T follicular helper cell (primary cell): ENCODE measurements around the gene AFMID.
"Not testable (repeated sequence)": the region's sequence is repeated elsewhere in the genome, so short reads cannot be mapped to it uniquely, and the experiment has no call there.

Experiments used
- DNase-seq: peaks from one replicate; pipeline ENCODE4 v3.0.0-alpha.2; 2020; ENCODE audit warnings: low read depth

AFMID gene

DNA sequence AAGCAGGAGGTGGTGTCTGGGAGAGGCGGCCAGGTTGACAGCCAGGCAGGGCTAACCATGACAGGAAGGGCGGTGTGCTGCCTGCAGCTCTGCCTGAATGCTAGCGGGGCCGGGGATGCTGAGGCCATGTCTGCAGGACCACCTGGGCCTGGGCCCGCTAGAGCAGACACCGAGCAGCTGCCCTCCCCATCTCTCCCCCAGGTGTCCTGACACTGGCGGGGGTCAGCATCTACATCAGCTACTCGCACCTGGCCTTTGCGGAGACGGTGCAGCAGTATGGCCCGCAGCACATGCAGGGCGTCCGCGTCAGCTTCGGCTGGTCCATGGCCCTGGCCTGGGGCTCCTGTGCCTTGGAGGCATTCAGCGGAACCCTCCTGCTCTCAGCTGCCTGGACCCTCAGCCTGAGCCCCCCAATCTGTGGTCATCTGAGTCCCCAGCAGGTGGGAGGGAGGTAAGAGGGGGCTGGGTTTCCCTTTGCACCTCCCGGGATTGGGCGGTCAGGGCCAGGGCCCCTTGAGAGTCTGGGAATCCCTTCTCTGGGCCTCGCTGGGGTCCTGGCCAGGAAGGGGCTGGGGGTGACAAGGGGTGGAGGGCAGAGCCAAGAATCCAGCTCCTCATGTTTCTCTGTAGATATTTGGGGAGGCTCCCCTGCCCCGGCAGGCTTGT is 51.8 kb downstream of the AFMID start:
- DNase-seq: no peak

DNA sequence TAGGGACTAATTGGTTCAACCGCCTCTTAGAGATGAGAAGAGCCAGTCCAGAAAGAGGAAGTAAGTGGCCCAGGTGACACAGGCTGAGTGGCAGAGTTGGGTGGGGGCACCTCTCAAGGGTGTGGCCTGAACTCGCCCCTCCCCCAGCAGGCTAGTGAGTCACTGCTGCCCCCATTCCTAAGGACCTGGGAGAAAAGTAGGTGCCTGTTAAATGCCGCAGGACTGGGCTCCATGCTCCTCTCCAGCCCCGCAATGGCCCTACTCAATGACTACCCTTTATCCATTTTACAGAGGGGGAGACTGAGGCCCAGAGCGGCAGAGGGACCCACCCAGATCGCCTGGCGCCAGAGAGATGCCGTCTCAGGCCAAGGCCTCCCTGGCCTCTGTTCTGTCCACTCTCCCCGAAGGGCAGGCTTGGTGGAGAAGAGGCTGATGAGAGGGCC is 52.3 kb downstream of the AFMID start:
- no peak for DNase-seq

DNA sequence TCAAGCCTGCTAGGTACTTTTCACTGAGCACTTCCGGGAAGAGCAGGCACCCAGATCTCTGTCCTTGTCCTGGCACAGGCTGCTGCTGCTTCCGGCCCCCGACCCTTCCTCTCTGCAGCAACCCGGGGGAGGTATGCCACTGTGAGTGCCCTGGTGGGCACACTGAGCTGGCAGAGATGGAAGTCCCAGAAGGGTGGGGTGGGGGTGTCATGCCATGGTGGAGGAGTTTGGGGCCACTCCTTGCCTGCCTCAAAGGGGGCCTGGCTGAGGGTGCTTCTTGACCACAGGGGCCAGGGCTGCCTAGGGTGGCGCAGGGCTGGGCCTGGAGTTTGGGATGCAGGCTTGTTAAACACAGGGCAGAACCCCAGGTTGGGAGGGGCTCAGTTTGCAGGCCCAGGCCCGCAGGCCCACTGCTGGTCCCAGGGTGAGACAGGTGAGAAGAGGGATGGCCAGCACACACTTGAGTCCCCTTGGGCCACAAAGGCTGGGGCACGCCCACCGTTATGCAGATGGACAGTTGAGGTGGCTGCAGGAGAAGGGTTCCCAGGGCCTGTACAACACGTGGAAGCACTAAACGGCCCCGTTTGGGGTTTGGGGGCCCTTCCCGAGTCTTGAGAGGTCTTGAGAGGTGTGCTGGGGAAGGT is 53.0 kb downstream of the AFMID start:
- no peak for DNase-seq

DNA sequence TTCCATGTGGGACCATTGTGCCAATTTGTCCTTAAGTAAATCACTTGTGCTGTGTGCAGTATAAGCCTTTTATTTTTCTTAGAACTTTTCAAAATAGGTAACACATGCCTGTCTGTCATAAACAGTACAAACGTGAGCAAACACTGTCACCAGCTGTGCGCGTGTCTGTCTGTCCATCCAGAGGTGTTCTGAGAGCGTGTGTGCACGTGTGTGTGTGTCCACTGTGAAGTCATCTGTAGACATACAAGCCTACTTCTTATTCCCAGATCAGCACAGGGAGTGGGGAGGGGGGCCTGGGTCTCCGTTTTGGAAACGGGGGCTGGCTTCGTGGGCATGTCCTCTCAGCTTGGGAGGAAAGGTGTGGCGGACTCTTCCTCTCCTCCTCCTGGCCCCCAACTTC is 53.7 kb downstream of the AFMID start:
- DNase-seq: no peak

DNA sequence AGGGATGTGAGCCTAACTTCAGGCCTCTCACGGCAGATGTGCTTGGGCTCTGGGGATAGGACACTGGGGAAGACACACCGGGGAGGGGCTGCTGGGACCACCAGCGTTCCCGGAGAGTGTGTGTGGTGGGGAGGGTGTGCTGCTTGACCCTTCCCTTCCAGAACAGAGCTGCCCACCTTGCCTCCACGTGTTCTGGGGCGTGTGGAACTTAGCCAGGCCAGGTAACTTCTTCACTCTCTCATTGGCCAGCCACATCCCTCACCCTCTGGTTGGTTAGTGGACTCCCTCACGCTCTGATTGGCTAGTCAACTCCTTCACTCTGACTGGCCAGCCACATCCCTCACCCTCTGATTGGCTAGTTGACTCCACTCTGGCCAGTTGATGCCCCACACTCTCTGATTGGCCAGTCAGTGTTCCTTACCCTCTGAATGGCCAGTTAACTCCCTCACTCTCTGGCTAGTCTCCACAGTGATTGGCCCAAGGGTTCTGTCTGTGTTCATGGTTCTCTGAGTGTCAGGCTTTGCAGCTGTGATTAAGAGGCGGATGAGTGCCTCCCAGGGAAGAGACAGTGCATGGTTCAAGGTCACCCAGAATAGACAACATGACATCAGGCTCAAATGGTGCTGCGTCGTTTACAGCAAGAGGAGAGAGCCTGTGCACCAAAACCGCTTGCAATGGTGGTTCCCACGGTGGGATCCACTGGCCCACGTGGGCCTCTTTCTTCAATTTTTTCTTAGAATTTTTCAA is 54.3 kb downstream of the AFMID start:
- no peak for DNase-seq

DNA sequence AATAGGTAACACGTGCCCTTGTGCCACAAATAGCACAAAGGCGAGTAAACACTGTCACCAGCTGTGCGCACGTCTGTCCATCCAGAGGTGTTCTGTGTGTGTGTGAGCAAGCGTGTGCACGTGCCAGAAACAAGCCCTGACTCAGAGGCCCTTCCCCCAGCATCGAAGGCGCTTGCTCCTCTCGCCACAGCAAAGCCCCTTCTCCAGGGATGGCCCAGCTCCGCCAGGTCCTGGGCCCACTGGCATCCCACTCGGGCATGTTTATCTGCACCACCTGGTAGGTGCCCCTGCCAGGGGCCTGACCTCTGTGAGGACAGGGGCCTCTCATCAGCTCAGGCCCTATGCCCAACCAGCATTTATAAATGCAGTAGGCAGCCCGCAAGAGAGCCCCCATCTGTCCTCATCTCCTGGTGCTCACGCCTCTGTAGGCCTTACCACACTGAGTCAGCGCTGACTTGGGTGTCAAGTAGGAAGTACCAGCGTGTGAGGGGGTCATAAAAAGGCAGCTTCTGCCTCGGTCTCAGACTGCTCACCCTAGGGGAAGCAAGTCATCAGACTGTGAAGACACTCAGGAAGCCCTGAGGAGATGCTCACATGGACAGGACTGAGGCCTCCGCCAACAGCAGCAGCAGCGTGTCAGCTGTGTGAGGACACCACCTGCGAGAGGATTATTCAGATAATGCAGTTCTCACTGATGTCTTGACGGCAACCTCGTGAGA is 55.0 kb downstream of the AFMID start:
- no peak for DNase-seq

DNA sequence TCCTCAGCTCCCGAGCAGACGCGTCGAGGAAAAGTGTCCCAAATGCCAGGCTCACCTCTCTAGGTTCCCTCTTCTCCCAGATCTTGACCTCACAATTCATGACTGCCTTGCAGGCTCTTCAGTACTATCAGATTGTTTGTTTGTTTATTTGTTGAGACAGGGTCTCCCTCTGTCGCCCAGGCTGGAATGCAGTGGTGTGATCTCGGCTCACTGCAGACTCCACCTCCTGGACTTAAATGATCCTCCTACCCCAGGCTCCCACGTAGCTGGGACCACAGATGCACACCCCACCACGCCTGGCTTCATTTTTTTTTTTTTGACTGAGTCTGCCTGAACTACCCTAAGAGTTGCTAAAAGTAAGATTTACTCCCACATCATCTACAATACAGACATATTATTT is 60.1 kb downstream of the AFMID start:
- DNase-seq: no peak

DNA sequence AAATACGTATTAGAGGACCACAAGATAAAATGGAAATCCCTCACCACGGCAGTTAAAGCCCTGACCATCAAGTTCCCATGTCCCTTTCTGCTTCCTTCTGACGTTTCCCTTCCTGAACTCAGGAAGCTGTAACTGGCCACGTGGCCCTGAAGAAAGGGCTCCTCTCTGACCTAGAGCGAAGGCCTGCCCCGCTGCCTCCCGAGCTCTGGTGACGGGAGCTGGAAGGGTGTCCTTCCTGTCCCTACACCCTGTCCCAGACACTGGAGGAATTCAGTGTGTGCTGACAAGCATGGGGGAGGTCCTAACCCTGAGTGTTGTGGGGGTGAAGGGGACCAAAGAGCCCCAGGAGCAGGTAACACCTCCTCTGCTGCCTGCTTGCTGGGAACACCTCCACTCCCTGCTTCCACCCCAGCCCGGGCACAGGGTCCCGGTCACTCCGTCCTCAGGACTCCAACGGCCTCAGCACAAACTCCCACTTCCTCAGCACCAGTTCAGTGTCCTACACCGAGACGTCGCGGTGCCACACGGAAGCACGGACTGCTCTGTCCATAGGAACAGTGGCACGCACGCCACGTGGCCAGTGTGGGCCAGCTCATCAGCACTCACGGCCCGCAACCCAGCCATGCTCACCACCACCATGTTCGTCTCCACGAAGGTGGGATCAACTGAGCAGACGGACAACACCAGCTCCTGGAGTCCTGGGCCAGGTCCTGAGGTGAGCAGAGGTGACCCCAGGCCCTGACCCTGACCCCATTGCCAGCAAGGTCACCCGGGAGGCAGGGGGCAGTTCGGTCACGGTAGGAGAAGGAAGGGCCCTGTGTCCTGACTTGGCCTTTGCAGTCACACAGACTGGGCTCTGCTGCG is 61.1 kb downstream of the AFMID start:
- DNase-seq: no peak

DNA sequence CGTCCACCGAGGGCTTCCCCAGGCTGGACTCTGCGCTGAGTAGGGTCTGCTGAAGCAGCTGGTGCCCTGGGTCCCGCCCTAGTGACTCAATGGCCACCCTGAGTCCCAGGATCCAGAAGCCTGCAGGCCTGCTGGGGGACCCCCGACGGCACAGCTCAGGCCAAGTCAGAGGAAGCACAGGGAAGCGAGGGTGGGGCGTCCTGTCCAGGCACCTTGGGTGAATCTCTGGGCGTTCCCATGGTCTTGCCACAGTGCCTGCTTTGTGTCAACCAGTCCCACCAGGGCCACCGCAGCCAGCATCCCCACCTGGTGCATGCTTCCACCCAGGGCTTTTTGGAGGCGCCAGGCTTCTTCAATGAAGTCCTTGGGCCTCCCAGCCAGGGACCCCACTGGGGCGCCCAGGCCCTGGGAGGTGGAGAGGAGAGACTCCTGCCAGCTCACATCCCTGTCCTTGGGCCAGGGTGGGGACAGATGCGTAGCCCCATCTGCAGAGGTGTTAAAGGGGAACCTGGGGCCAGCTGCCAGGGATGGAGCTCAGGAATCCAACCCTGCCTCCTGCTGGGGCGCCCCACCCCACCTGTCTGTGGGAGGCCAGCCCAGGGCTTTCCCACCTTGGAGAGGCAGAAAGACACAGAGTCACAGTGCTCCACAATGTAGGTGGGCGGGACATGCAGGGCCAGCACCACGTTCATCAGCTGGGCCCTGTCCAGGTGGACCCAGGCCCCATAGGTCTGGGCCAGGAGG is 62.1 kb downstream of the AFMID start:
- no peak for DNase-seq

DNA sequence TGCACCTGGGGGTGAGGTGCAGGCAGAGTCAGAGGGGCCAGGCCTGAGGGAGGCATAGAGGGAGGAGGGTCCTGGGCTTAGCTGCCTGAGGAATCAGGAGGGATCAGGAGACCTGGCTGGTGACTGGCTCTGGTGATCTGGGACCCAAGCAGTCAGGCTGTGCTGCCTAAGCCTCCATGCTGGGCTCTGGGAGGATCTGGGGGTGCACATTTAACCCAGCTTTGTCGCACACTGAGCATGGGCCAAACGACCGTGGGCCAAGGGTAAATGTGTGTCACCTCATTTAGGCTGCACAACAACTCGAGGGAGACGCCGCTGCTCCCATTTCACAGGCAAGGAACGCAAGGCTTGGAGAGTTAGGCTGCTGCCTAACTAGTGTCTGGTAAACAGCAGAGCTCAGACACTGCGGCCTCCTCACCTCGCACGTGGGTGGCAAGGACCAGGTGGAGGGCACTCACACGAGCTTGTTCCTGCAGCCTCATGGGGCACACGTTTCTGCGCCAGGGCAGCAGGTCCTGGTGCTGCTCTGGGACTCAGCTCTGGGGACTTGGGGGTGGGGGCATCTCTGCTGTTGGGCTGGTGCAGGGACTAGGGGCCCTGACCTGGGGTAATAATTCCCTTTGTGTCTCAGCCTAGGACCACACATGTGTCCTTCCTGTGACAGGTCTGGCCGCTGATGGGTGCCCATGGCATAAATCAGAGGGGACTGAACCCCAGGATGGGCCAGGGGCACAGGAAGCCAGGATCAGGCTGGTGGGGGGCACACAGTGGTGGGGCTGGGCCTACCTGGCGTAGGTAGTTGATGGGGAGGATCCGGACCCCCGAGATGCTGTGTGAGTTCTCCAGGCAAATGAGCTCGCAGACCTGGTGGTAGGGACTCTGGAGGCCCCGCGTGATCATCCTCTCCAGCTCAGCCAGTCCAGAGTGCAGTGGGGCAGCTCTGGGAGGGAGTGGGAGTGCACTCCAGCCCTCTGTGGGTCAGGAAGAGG is 63.0 kb downstream of the AFMID start:
- no peak for DNase-seq

DNA sequence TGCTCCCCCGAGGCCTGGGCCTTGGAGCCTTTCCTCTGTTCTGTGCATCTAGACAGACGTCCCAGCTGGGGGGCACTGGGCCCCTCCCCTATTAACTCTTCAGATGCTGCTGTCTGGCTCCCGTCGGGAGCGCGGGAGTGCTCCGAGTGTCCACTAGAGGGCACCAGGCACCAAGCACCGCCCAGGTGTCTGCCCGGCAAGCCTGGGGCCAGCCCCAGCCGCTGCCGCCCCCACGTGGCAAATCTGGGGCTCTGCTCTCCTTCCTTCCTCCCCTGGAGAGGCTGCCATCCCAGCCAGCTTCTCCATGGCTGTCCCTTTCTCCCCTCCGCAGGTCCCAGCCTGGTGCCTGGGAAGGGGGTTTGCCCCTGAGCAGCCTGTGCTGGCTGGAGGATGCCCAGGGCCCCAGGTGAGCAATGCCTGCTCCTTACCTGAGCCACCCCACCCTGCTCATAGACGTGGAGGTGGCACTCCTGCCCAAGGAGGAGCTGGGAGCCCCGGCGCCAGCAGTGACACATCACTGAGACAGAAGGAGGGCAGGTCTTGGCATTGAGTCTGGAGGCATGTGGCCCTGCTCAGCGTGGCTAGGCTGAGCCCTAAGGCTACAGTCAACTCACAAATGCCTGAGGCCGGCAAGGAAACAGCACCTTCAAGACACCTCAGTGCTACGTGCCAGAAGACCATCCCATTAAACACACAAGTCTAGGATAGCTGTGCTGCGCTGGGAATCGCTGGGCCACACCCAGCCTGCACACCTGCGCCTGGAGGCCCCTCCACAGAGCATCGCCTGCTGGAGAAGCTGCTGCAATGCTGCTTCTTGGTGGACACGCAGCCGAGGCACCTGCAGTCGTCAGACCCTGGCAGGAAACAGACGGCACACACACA is 64.0 kb downstream of the AFMID start:
- DNase-seq: peak; percentile 76

DNA sequence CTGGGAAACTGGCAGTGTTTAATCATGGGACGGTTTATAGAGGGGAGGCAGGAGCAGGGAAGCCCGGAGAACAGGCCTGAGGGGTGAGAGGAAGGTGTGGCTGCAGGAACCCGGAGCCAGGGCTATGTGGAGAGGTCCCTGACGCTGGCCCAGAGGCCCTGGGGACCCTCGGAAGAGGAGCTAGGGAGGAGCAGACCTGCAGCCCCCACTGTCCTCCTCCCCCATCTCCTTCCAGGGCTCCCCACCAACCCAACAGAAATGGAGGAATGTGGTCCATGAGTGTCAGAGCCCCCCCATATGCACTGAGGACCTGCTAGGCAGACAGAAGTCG is 64.6 kb downstream of the AFMID start:
- no peak for DNase-seq

DNA sequence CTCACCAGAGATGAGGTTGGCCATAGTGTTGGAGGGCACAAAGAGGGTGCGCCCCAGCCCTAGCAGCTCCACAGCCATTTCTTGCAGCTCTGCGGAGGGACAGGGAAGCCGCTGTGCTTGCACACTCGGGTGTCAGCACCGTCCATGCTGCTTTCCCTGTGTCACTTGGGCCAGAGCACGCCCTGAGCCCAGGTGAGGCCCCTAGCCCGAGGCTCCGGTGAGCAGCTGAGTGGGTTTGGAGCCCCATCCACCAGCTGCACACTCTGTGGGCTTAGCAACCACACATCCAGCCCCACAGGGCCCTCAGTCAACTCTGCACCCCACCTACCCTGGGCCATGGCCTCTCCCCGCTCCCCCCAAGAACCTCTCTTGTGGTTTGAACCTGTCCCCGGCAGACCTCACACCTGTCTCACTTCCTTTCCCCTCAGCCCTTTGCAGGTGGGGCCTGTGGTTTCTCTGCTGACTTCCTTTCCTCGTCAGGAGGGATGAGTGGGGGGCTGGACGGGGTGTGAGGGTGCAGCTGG is 65.0 kb downstream of the AFMID start:
- DNase-seq: peak; percentile 79

DNA sequence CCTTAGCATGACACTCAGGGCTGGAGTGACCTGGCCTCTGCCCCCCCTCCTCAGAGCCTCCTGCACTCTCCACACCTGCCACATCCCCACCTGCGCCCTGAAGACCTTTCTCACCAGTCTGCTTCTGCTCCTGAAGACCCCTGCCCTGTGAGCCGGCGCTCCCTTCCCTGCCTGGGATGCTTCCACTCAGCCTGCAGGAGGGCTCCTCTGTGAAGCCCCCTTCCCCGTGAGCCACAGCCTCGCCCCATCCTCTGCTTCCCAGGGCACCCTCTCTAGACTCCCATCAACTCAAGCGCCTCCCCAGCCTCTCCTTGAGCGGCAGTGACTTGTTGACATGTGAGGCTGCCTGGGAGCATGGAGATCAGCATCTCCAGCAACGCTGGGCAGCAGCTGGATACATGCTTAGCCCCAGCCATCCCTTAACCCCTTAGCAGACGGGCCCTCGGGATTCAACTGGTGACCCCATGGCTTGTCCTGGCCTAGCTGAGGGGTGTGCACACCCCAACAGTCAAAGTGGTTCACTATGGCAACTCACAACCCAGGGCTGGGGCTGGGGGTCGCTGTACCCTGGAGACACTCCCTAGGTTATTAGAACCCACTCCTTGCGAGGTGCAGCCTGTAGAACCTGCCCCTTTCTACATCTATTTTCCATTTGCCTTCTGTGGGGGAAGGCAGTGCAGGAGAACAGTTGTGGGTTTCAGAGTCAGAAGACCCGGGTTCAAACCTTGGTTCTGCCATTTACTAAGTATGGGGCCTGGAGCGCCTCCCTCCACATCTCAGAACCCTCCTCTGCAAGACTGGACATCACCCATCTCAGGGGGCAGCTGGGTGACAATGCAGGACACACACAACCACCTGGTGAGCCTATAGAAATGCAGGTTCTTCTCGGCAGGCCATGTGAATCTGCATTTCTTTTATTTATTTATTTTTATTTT is 65.8 kb downstream of the AFMID start:
- DNase-seq: no peak

DNA sequence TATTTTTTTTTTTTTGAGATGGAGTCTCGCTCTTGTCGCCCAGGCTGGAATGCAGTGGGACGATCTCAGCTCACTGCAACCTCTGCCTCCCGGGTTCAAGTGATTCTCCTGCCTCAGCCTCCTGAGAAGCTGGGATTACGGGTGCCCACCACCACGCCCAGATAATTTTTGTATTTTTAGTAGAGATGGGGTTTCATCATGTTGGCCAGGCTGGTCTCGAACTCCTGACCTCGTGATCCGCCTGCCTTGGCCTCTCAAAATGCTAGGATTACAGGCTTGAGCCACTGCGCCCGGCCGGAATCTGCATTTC is 66.4 kb downstream of the AFMID start:
- not testable (repeated sequence) for DNase-seq

DNA sequence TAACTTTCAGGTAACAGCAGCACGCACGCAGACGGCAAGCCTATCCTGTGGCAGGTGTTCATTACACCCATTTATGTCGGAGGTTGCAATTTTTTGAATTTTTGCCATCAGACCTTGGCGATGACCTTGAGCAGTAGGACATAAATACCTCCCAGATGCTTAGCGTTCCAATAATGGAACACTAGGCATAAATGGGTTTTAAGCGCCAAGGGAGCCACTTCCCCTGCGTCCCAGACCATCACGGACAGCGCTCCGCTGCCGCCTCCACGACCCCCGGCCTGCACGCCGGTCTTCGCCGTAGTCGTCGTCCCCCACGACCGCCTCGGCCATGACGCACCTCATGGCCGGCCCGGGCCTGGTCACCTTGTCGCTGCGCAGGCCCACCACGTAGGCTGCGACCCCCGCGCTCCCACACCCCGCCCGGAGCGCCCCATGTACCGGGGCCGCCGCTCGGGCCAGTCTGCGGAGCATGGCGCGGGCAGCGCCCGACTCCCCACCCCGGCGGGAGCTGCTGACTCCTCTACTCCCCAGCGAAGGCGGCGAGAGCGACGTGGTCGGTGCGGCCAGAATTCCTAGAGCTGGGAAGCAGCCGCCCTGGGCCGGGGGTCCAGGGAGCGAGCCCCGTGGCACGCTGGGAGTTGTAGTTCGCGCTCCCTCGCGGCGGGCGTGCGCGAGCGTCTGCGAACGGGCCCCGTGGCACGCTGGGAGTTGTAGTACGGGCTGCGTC is 66.9 kb downstream of the AFMID start:
- DNase-seq: peak; percentile 74
